ENCODE results near the gene GPR65. TPM values are rescaled to one million over a fixed set of nuclear protein-coding genes. Genes with fewer than 3 reads are reported as not detected.

GPR65 gene
- total and polyA plus RNA-seq, 10 donors, result 9.4 to 28.6 (median 14.1) TPM

- WGBS, 5 donors, result 38 to 59% (median 48%) methylated on average over 6 of the region's 6 CpGs
- H3K36me3 ChIP-seq, result no peaks in the 10 kb centered on the region
- no peaks in the 10 kb centered on the region for H3K9me3 ChIP-seq
- no peak for DNase-seq
- H3K4me3 ChIP-seq, result peak overlapping the region in 1 of 8 donors; percentile 88
- TF ChIP-seq POLR2AphosphoS5 (IDR thresholded peaks at IDR 0.05) (no peak), CTCF (IDR thresholded peaks at IDR 0.05 in 8 of 11, conservative IDR thresholded peaks at IDR 0.05 in 3 of 11) (no peak), POLR2A (IDR thresholded peaks at IDR 0.05) (no peak)
- H3K27ac ChIP-seq, result peak overlapping the region; percentile 21 to 99 (median 98)
- peaks cover 10 to 71% (median 41%) of the 10 kb centered on the region in 6 donors for H3K4me1 ChIP-seq
- intact Hi-C loops (cut with DNase I; ENCODE audit: low total_unique reads), result no loop called here
- no peaks in the 10 kb centered on the region for H3K27me3 ChIP-seq (replicated peaks in 1 of 7)
Observed at GRCh38 chr14:87995500-87996290, 9.2 kb upstream of the GPR65 start.

- no peak for DNase-seq
- intact Hi-C loops (cut with DNase I; ENCODE audit: low total_unique reads), result no loop called here
- H3K36me3 ChIP-seq, result no peaks in the 10 kb centered on the region
- H3K9me3 ChIP-seq, result no peaks in the 10 kb centered on the region
- peak overlapping the region in 7 of 8 donors; percentile 71 to 99 (median 98) for H3K27ac ChIP-seq
- H3K4me3 ChIP-seq, result peak overlapping the region in 1 of 8 donors; percentile 88
- WGBS, 5 donors, result 34 to 76% (median 52%) methylated on average over 1 of the region's 1 CpG
- H3K27me3 ChIP-seq (replicated peaks in 1 of 7), result no peaks in the 10 kb centered on the region
- TF ChIP-seq CTCF (IDR thresholded peaks at IDR 0.05 in 8 of 11, conservative IDR thresholded peaks at IDR 0.05 in 3 of 11) (no peak), POLR2A (IDR thresholded peaks at IDR 0.05) (no peak), POLR2AphosphoS5 (IDR thresholded peaks at IDR 0.05) (no peak)
- H3K4me1 ChIP-seq, result peaks cover 7 to 67% (median 36%) of the 10 kb centered on the region in 6 donors
Observed at GRCh38 chr14:87996291-87996592, 8.7 kb upstream of the GPR65 start.

- Histone ChIP-seq H3K36me3 (no peaks in the 10 kb centered on the region), H3K9me3 (no peaks in the 10 kb centered on the region), H3K4me1 (peaks cover 0 to 73% (median 33%) of the 10 kb centered on the region in 6 donors), H3K27me3 (replicated peaks in 1 of 7) (no peaks in the 10 kb centered on the region), H3K27ac (peak overlapping the region in 3 of 8 donors; percentile 33 to 80 (median 67)), H3K4me3 (peak overlapping the region in 1 of 8 donors; percentile 34)
- no peak for DNase-seq
- intact Hi-C loops (cut with DNase I; ENCODE audit: low total_unique reads), result no loop called here
- TF ChIP-seq CTCF (IDR thresholded peaks at IDR 0.05 in 8 of 11, conservative IDR thresholded peaks at IDR 0.05 in 3 of 11) (no peak), POLR2A (IDR thresholded peaks at IDR 0.05) (no peak), POLR2AphosphoS5 (IDR thresholded peaks at IDR 0.05) (no peak)
Observed at GRCh38 chr14:87998482-87998881, 6.5 kb upstream of the GPR65 start.

GRCh38 chr14:87999277-87999676, 5.7 kb upstream of the GPR65 start:
- WGBS, 5 donors, result 63 to 88% (median 86%) methylated on average over 2 of the region's 2 CpGs

More at GRCh38 chr14:87999277-87999676, 5.7 kb upstream of the GPR65 start:
- peak overlapping the region in 1 of 8 donors; percentile 34 for H3K4me3 ChIP-seq
- no peak for DNase-seq
- peak overlapping the region in 7 of 8 donors; percentile 16 to 80 (median 45) for H3K27ac ChIP-seq
- H3K9me3 ChIP-seq, result no peaks in the 10 kb centered on the region
- intact Hi-C loops (cut with DNase I; ENCODE audit: low total_unique reads), result no loop called here
- TF ChIP-seq POLR2A (IDR thresholded peaks at IDR 0.05) (no peak), CTCF (IDR thresholded peaks at IDR 0.05 in 8 of 11, conservative IDR thresholded peaks at IDR 0.05 in 3 of 11) (peak in 1 of 11 experiments; percentile 9), POLR2AphosphoS5 (IDR thresholded peaks at IDR 0.05) (no peak)
- no peaks in the 10 kb centered on the region for H3K27me3 ChIP-seq (replicated peaks in 1 of 7)
- peaks cover 0 to 73% (median 28%) of the 10 kb centered on the region in 6 donors for H3K4me1 ChIP-seq
- H3K36me3 ChIP-seq, result no peaks in the 10 kb centered on the region

Measured in spleen (tissue), 11 donors.